NCI-H2029 (cell line): ENCODE measurements around the gene PTPRE.

Experiments used
- DNase-seq: peaks from one replicate; lab custom pipeline; 2025; lab: John Stamatoyannopoulos, UW

PTPRE gene

DNA sequence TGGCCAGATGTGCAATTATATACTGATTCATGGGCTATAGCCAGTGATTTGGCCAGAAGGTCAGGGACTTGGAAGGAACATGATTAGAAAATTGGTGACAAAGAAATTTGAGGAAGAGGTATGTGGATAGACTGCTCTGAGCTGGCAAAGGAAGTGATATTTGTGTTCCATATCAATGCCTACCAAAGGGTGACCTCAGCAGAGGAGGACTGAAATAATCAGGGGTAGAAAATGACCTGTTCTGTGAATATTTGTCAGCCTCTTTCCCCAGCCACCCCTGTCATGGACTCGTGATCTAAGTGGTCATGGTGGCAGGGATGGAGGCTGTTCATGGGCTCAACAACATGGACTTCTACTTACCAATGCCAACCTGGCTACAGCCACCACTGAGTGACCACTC is 47.0 kb downstream of the PTPRE start:
- DNase-seq: no peak

GRCh38 chr10:127959428-127959827 is 52.5 kb downstream of the PTPRE start:
- no peak for DNase-seq

- no peak for DNase-seq
Observed at GRCh38 chr10:127961071-127961470, 54.2 kb downstream of the PTPRE start.

DNA sequence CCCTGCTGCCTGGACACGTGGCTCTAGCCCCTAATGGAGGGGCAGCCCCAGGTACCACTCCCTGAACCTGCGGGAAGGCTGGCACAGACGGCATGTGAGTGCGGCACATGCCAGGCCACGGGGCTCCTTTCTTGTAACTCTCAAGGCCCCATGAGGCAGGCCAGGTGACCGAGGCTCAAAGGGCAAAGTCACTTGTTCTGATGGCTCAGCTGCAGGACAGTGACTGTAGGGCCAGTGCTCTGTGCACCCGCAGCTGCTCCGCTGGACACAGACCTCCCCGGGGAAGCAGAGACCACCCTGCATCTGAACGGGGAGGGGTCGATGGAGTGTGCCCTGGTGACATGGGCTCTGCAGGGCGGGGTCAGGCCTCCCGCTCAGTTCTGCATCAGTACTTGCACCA is 55.3 kb downstream of the PTPRE start:
- DNase-seq: no peak

- DNase-seq: no peak
Observed at GRCh38 chr10:127963136-127963535, 56.2 kb downstream of the PTPRE start.

GRCh38 chr10:127964621-127965020 is 57.7 kb downstream of the PTPRE start:
- DNase-seq: no peak

DNA sequence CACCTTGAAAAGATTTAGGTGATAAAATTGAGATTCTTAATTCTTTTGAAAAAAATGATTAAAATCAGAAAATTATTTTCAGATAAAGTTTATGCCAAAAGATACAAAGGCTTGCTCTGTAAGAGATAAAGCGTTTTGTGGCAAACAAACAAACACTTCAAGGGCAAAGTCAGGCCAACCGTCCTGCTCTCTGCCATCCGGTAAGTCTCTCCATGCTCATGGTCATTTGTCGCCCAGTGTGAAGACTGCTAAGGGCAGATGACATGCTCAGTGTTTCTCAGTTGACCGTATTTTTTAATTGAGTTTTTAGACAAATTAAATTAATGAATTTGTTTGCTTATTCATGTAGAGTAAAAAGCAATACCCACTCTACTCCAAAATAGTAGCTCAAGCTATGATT is 60.0 kb downstream of the PTPRE start:
- no peak for DNase-seq

DNA sequence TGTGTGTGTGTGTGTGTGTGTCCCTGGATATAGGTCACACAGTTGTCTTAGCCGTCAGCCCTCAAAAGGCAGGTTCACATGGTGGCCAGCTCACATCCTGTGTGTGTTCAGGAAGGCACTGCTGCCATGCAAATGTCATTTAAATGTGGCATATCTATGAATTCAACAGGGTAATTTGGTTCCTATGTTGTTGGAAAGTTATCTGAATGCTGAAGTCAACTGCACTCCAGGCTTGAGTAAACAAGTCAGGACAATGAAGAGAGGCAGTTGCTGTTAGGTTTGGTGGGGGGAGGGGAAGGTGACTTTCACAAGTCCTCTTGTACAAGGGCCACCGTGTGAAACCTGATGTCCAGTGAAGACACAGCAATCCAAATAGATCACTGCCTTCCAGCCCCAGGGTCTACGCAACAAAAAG is 61.1 kb downstream of the PTPRE start:
- no peak for DNase-seq

DNA sequence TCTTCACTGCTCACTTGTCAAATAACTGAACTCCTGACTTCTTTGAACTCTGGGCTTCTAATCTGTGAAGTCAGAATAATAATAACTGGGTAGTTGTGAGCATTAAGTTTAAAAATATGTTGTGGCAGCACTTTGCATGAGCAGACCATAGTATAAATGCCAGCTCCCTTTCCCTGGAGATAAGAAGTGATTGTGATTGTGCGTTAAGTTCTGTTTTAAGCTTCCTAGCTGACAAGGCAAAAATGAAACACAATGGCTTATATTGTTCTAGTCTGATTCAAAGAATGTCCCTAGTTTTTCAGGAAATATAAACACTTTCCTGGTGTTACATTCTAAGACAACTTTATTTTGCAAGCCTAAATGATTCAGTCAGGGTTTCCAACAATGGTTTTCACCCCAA is 61.8 kb downstream of the PTPRE start:
- no peak for DNase-seq

GRCh38 chr10:127971101-127971946 is 64.4 kb downstream of the PTPRE start:
- DNase-seq: no peak

GRCh38 chr10:127971963-127972615 is 65.2 kb downstream of the PTPRE start:
- no peak for DNase-seq

GRCh38 chr10:127972751-127973357 is 66.0 kb downstream of the PTPRE start:
- no peak for DNase-seq

GRCh38 chr10:127973791-127974311 is 66.9 kb downstream of the PTPRE start:
- DNase-seq: no peak

GRCh38 chr10:127974911-127975310 is 68.0 kb downstream of the PTPRE start:
- no peak for DNase-seq

- no peak for DNase-seq
Observed at GRCh38 chr10:127976286-127976685, 69.4 kb downstream of the PTPRE start.

DNA sequence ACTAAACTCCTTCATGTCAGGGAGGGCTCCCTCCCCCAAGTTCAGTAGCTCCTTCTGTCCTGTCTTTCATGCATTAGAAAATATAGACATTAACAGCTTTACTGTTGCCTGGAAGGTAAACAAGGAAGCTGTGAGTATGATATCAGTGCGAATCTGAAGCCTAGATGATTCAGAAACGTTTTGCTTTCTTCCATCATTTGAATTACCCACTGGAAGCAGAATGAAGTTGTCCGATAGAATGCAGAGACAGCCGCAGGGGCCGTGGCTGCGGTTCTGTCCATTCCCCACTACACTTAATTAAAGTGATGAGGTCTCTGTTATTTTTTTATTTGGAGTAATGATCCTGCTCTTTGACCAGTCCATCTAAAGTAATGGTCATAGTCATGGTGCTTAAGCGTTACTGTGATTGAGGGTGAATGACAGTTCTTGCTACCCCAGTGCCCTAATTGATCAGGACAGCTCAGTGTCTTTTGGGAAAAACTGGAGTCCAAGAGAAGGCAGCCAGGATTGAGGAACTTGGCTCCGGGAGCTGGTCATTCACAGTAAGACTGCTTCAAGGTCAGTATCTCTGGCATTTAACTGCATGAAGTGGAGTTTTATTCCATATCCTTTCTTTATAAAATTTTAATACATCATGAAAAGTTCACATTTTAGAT is 69.9 kb downstream of the PTPRE start:
- DNase-seq: no peak

DNA sequence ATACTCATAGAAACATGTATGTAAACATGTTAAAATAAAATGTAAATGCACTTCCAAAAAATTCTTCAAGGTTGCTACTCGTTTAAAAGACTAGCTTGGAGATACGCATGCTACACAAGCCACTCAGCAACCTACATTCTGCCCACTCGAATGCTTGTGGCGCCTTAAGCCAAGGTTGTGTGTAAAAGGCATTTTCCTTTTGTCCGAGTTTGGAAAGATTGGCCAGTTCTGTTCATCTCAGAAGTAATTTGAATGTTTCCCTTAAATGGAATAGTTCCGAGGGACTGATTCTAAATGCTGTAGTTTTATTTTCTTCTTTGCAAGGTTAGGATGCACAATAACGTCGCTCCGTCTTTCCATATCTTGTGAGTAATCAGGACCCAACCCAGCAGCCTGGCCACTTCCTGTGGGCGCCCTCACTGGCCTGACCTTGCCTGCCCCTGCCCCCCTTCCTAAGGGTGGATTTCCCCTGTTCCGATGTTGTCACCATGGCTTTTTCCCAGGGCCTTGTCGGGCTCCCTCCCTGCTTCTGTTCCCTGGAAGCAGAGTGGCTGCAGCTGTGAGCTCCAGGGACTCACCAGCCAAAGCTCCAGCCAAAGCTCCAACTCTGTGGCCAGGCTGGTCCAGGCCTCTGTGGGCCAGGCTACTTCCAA is 70.6 kb downstream of the PTPRE start:
- no peak for DNase-seq

- DNase-seq: no peak
Observed at GRCh38 chr10:127978481-127978880, 71.6 kb downstream of the PTPRE start.

DNA sequence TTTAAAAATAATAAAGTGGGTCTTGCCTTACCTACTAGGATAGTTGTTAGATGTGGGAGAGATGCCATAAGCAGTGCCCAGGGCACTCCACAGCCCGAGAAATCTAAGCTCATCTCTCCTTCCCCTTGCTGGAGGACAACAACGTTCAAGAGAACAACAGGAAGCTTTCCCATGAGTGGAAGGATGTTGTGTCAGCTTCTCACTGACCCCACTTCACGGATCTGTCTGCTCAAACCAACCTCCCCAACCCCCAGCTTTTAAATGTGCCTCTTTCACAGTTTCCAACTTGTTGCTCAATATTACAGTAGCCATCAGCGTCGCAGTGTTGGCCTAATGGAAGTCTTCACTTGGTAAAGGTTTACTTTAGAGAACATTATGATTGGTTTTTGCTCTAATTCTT is 72.1 kb downstream of the PTPRE start:
- no peak for DNase-seq

DNA sequence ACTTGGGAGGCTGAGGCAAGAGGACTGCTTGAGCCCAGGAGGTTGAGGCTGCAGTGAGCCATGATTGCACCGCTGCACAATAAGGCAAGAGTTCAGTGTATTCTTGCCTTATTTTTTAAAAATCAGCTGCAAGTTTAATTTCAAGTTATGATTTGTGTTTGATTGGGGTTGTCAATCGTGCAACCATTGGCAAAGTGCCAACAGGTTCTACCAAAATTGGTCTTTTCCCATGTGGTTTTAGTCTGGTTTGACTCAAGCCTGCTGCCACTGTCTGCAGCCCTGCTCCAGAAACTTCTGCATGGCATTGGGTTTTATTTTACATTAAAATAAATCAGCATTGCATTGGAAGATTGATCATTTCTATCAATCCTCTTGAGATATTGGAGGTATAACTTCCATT is 72.7 kb downstream of the PTPRE start:
- DNase-seq: no peak

- no peak for DNase-seq
Observed at GRCh38 chr10:127980898-127981297, 74.0 kb downstream of the PTPRE start.

GRCh38 chr10:127982601-127983000 is 75.7 kb downstream of the PTPRE start:
- DNase-seq: no peak
